Colonic mucosa (tissue), 4 donors: ENCODE data around the gene RAB30. TPM values are rescaled to one million over a fixed set of nuclear protein-coding genes. Genes with fewer than 3 reads are reported as not detected.

Experiments used
- DNase-seq: peaks from one replicate; pipeline ENCODE4 v3.0.0-alpha.2; 2020
- H3K27ac ChIP-seq: fragments of 200-600 bp; one replicate; pipeline ENCODE4 v1.8.0; 2021
- H3K27me3 ChIP-seq: fragments of 200-600 bp; one replicate; pipeline ENCODE4 v1.8.0; 2021
- H3K36me3 ChIP-seq: fragments of 200-600 bp; one replicate; pipeline ENCODE4 v1.8.0; 2021
- H3K4me1 ChIP-seq: fragments of 200-600 bp; one replicate; pipeline ENCODE4 v1.8.0; 2021; ENCODE audit warnings: mild to moderate bottlenecking
- H3K4me3 ChIP-seq: fragments of 200-600 bp; one replicate; pipeline ENCODE4 v1.8.0; 2021
- H3K9ac ChIP-seq, 2 donors: one replicate each; pipeline ENCODE4 v1.7.0; 2013; ENCODE audit warnings: control low read depth in 2 of 2, low read depth in 2 of 2, low read length in 2 of 2
- H3K9me3 ChIP-seq: fragments of 200-600 bp; one replicate; pipeline ENCODE4 v1.8.0; 2021
- intact Hi-C: fragments of 100-400 bp; cut with DNase I; formaldehyde crosslinking; loops from one replicate; pipeline ENCODE4 v1.14.1; 2022
- total RNA-seq, 2 donors: library from RNA; stranded (reverse); fragmentation: NEBNext Ultra II Directional in 1 of 2; extraction: Animal tissue kit (Norgen Biotek cat#: 25700) in 1 of 2; gene quantifications; one replicate each; pipeline ENCODE4 v1.2.1, GENCODE V29; 2021
- TF ChIP-seq, protein P1 (sequence below): fragments of 200-600 bp; IDR thresholded peaks from one replicate; pipeline ENCODE4 v1.8.0; 2022; ENCODE audit warnings: antibody characterized with exemption, mild to moderate bottlenecking
- donor health status: healthy.
- donor health status: DM: no; HTN: no; CAD: no.
- donor health status: DM: no; HTN: no; CAD: no.

RAB30 gene
- total RNA-seq, 2 donors from 2014 or later: 6.3 to 16.9 TPM

DNA sequence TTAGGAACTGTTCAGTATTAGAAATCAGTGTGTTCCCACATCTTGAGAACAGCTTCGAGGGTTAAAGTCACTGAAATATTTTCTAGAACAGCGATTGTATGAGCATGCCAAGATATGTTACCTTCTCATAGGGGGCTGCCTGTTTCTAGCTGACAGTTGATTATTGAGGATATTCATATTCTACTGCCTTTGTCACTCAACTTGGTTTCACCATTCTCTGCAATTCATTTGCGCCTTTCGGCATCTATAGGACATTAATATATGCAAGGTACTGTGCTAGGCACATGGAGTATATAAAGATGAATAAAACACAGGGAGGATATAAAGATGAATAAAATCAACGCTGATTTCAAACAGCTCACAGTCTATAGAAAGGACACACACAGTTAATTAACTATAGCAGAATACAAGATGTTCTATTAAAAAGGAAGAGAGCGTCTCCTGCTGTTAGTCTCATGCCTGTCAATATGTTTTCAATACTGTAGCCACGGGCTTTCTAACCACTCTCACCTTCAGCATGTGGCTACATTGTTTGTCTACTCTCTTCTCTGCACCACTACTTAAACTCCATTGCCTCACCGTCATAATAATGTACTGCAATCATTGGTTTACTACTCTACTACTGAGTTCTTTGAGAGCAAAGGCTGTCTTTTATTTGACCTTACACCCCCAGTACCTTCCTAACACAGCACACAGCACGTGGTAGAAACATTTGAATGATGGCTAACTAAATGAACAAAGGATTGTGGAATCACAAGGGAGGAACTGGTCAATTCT is 81.9 kb downstream of the RAB30 start:
- intact Hi-C loops: no loop called here
- Histone ChIP-seq H3K9ac (no peak overlapping the region), H3K4me3 (no peak overlapping the region), H3K9me3 (no peaks in the 10 kb centered on the region), H3K27me3 (no peaks in the 10 kb centered on the region), H3K27ac (no peak overlapping the region), H3K4me1 (no peaks in the 10 kb centered on the region), H3K36me3 (no peaks in the 10 kb centered on the region)
- TF ChIP-seq, protein P1, sequence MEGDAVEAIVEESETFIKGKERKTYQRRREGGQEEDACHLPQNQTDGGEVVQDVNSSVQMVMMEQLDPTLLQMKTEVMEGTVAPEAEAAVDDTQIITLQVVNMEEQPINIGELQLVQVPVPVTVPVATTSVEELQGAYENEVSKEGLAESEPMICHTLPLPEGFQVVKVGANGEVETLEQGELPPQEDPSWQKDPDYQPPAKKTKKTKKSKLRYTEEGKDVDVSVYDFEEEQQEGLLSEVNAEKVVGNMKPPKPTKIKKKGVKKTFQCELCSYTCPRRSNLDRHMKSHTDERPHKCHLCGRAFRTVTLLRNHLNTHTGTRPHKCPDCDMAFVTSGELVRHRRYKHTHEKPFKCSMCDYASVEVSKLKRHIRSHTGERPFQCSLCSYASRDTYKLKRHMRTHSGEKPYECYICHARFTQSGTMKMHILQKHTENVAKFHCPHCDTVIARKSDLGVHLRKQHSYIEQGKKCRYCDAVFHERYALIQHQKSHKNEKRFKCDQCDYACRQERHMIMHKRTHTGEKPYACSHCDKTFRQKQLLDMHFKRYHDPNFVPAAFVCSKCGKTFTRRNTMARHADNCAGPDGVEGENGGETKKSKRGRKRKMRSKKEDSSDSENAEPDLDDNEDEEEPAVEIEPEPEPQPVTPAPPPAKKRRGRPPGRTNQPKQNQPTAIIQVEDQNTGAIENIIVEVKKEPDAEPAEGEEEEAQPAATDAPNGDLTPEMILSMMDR: no peak
- no peak for DNase-seq

DNA sequence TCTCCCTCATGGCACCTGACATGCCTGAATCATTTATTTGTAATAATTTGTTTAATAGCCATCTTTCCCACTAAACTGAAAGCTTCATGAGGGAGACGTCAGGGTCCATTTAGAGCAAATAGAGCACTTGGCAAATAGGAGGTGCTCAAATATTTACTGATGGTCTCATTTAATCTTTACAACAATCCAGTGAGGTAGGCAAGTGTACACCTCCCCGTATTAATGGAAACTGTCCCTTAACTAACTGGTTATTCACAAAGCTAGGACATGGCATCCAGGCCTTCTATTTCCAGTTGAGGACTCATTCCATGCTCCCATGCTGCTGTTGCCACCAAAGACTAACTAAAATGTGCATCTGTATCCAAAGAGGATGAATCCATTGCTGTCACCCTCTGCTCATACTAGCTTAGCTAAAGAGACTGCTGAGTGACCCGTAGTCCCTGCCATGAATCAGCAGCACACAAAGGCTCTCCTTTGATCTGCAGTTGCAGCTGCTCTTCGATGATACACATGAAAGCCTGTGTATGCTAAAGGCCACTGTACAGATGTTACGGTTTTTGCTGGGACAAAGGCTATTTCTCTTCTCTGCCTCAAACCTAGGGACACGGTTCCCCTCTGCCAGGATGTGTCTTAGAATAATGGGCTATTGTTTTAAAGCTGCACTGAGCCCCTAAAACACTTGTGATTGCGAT is 82.6 kb downstream of the RAB30 start:
- Histone ChIP-seq H3K9me3 (no peaks in the 10 kb centered on the region), H3K9ac (no peak overlapping the region), H3K4me3 (no peak overlapping the region), H3K36me3 (no peaks in the 10 kb centered on the region), H3K27ac (no peak overlapping the region), H3K4me1 (no peaks in the 10 kb centered on the region), H3K27me3 (no peaks in the 10 kb centered on the region)
- TF ChIP-seq, protein P1: no peak
- no peak for DNase-seq
- intact Hi-C loops: no loop called here

DNA sequence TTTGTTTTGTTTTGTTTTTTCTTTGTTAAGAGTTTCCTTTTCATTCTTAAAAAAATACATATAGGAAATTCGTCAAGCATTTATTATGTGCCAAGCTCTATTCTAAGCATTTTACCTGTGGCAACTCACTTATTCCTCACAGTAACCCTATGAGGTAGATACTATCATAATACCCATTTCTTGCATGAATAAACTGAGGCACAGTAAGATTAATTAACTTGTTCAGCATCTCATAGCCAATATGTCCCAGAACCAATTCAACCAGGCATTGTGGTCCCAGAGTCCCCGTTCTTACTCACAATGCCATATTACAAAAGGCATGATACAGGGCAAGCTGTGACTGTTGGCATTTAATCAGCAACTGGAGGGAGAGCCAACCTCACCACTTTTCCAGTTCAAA is 83.7 kb downstream of the RAB30 start:
- Histone ChIP-seq H3K27ac (no peak overlapping the region), H3K27me3 (no peaks in the 10 kb centered on the region), H3K4me3 (no peak overlapping the region), H3K36me3 (no peaks in the 10 kb centered on the region), H3K9me3 (no peaks in the 10 kb centered on the region), H3K9ac (no peak overlapping the region), H3K4me1 (no peaks in the 10 kb centered on the region)
- TF ChIP-seq, protein P1: no peak
- intact Hi-C loops: no loop called here
- DNase-seq: no peak

DNA sequence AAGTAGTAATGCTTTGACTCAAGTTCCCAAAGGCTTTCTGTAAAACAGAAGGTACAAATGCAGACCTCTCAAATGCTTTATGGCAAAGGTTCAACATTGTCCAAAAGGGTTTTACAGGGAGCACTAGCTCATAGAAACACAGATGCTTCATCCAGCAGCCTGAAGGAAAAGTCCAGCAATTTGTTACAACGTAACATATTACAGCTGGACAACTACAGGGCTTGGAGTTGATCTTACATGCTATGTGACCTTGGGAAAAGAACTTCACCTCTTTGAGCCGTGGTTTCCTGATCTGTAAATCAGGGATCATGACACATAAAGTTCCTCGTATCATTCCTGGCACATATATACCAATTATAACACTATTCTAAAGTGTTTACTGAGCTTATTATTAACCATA is 85.3 kb downstream of the RAB30 start:
- H3K9me3 ChIP-seq: no peaks in the 10 kb centered on the region
- intact Hi-C loops: no loop called here
- TF ChIP-seq, protein P1: no peak
- H3K36me3 ChIP-seq: no peaks in the 10 kb centered on the region
- no peaks in the 10 kb centered on the region for H3K27me3 ChIP-seq
- H3K27ac ChIP-seq: no peak overlapping the region
- DNase-seq: no peak
- no peaks in the 10 kb centered on the region for H3K4me1 ChIP-seq
- no peak overlapping the region for H3K4me3 ChIP-seq
- no peak overlapping the region for H3K9ac ChIP-seq

DNA sequence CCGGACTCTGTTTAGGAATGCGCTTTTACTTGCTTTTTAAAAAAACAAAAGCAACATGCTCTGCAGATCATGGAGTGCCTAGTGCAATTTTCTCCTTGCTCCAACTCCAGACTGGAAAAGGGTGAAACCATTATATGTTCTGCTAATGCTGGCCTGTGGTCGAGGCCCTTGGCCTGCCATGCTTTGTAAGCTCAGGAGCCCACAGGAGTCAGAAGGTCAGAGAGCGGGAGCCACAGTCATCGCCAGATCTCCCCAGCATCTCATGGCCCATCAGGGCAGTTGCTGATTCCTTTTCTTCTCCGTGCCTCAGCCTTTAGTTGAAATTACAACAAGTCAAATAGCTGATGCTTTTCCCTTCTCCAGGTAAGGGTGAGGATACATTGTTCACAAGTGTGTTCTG is 89.8 kb downstream of the RAB30 start:
- no peaks in the 10 kb centered on the region for H3K36me3 ChIP-seq
- H3K4me1 ChIP-seq: no peaks in the 10 kb centered on the region
- TF ChIP-seq, protein P1: no peak
- H3K27ac ChIP-seq: no peak overlapping the region
- H3K4me3 ChIP-seq: no peak overlapping the region
- DNase-seq: no peak
- intact Hi-C loops: no loop called here
- no peaks in the 10 kb centered on the region for H3K27me3 ChIP-seq
- H3K9ac ChIP-seq: no peak overlapping the region
- H3K9me3 ChIP-seq: no peaks in the 10 kb centered on the region
